A673 (cell line): Measurements from ENCODE around the gene POMC.

Experiments used
- EZH2 ChIP-seq: fragments of 200-600 bp; sonication (generic); IDR thresholded peaks from 2 replicates; pipeline ENCODE4 v1.6.1; 2017; ENCODE audit warnings: borderline replicate concordance, low read depth, mild to moderate bottlenecking, mixed read lengths, antibody characterized with exemption, low read length; ENCODE audit not compliant: poor library complexity, severe bottlenecking
- TF ChIP-seq, protein P1 (sequence below): fragments of 300-800, 200-600 bp; sonication (generic); conservative IDR thresholded peaks from 2 replicates; pipeline ENCODE4 v1.5.1; 2017; ENCODE audit warnings: low read depth, mild to moderate bottlenecking, antibody characterized with exemption, low read length, moderate library complexity, mixed read lengths

DNA sequence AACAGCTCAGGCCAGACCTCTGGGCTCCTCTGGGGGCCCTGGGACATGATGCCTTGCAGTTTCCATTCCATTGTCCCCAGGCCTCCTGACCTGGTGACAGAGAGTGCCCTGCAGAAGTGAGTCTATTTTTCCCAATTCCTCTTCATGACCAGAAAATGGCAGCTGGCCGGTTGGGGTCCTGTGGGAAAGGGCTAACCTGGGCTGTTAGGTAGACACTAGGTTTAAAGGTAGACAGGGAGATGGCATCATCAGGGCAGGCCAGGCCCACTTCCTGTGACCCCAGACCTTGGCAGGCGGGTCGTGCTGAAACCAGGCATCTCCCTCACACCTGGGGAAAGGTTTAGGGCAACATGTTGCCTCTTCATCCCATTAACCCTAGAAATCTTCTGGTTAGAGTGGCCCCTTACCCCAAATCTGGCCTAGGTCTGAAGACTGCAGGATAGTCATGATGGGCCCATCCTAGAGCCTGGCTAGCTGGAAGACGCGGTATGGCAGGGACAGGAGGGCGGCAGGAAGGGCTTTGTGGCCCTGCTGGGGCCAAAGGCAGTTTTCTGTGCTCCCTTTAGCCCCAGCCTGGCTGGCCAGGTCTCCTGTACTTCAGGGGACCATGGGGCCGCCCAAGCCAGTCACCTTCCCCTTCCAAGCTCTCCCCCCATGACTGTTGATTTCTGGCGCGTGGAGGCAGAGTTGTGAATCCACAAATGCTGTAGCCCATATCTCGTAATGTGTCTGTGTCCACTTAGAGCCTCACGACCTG, 10.1 kb downstream of the POMC start:
- no peak for TF ChIP-seq EZH2
- TF ChIP-seq, protein P1, sequence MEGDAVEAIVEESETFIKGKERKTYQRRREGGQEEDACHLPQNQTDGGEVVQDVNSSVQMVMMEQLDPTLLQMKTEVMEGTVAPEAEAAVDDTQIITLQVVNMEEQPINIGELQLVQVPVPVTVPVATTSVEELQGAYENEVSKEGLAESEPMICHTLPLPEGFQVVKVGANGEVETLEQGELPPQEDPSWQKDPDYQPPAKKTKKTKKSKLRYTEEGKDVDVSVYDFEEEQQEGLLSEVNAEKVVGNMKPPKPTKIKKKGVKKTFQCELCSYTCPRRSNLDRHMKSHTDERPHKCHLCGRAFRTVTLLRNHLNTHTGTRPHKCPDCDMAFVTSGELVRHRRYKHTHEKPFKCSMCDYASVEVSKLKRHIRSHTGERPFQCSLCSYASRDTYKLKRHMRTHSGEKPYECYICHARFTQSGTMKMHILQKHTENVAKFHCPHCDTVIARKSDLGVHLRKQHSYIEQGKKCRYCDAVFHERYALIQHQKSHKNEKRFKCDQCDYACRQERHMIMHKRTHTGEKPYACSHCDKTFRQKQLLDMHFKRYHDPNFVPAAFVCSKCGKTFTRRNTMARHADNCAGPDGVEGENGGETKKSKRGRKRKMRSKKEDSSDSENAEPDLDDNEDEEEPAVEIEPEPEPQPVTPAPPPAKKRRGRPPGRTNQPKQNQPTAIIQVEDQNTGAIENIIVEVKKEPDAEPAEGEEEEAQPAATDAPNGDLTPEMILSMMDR, result no peak
